Nephron (organoid): ENCODE data around the gene ZNF222.
A peak's percentile ranks its signal among the peaks of the same experiment; 100 is the strongest.

Experiments
- H3K27ac Mint-ChIP-seq, 3 experiments: 2 replicates each; pipeline ENCODE4 v1.8.0; 2020; ENCODE audit warnings: mixed read lengths in 3 of 3, mild to moderate bottlenecking in 2 of 3, moderate library complexity in 1 of 3
- H3K27me3 Mint-ChIP-seq: 2 replicates; pipeline ENCODE4 v1.8.0; 2021; ENCODE audit warnings: low read depth, mild to moderate bottlenecking, moderate library complexity, mixed read lengths
- H3K36me3 Mint-ChIP-seq: 2 replicates; pipeline ENCODE4 v1.8.0; 2020; ENCODE audit warnings: low read depth, mixed read lengths
- H3K4me1 Mint-ChIP-seq: 2 replicates; pipeline ENCODE4 v1.8.0; 2020; ENCODE audit warnings: mixed read lengths
- H3K4me3 Mint-ChIP-seq, 3 experiments: 2 replicates each; pipeline ENCODE4 v1.8.0; 2020; ENCODE audit warnings: mild to moderate bottlenecking in 3 of 3, mixed read lengths in 3 of 3, moderate library complexity in 2 of 3
- H3K9me3 Mint-ChIP-seq: 2 replicates; pipeline ENCODE4 v1.8.0; 2020; ENCODE audit warnings: mixed read lengths
- TF ChIP-seq, protein P1 (sequence below), 3 experiments: fragments of 200-600 bp; sonication (generic); IDR thresholded peaks; one replicate each; pipeline ENCODE4 v1.5.0; 2021; ENCODE audit warnings: antibody characterized with exemption in 3 of 3; ENCODE audit not compliant: unreplicated experiment in 3 of 3

The ZNF222 gene

GRCh38 chr19:44007473-44007872, 17.7 kb upstream of the ZNF222 start:
- Mint-ChIP-seq H3K4me1 (peaks cover 12% of the 10 kb centered on the region), H3K27me3 (no peaks in the 10 kb centered on the region), H3K9me3 (peaks cover 65% of the 10 kb centered on the region), H3K4me3 (no peak overlapping the region), H3K27ac (no peak overlapping the region), H3K36me3 (peaks cover 70% of the 10 kb centered on the region)
- TF ChIP-seq, protein P1, sequence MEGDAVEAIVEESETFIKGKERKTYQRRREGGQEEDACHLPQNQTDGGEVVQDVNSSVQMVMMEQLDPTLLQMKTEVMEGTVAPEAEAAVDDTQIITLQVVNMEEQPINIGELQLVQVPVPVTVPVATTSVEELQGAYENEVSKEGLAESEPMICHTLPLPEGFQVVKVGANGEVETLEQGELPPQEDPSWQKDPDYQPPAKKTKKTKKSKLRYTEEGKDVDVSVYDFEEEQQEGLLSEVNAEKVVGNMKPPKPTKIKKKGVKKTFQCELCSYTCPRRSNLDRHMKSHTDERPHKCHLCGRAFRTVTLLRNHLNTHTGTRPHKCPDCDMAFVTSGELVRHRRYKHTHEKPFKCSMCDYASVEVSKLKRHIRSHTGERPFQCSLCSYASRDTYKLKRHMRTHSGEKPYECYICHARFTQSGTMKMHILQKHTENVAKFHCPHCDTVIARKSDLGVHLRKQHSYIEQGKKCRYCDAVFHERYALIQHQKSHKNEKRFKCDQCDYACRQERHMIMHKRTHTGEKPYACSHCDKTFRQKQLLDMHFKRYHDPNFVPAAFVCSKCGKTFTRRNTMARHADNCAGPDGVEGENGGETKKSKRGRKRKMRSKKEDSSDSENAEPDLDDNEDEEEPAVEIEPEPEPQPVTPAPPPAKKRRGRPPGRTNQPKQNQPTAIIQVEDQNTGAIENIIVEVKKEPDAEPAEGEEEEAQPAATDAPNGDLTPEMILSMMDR (IDR thresholded peaks at IDR 0.05; ENCODE audit: unreplicated experiment in 3 of 3), result no peak

DNA sequence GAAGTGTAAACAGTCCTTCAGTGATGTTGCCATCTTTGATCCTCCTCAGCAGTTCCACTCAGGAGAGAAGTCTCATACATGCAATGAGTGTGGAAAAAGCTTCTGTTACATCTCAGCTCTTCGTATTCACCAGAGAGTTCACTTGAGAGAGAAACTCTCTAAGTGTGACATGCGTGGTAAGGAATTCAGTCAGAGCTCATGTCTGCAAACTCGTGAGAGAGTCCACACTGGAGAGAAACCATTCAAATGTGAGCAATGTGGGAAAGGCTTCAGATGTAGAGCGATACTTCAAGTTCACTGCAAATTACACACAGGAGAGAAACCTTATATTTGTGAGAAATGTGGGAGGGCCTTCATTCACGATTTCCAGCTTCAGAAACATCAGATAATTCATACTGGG, 14.7 kb upstream of the ZNF222 start:
- TF ChIP-seq, protein P1 (IDR thresholded peaks at IDR 0.05; ENCODE audit: unreplicated experiment in 3 of 3), result no peak
- no peak overlapping the region for H3K27ac Mint-ChIP-seq
- no peaks in the 10 kb centered on the region for H3K27me3 Mint-ChIP-seq
- H3K9me3 Mint-ChIP-seq, result peaks cover 81% of the 10 kb centered on the region
- peaks cover 83% of the 10 kb centered on the region for H3K36me3 Mint-ChIP-seq
- H3K4me1 Mint-ChIP-seq, result no peaks in the 10 kb centered on the region
- H3K4me3 Mint-ChIP-seq, result no peak overlapping the region

GRCh38 chr19:44019498-44019897, 5.7 kb upstream of the ZNF222 start:
- H3K36me3 Mint-ChIP-seq, result peaks cover 1% of the 10 kb centered on the region
- TF ChIP-seq, protein P1 (IDR thresholded peaks at IDR 0.05; ENCODE audit: unreplicated experiment in 3 of 3), result no peak
- peaks cover under 1% of the 10 kb centered on the region for H3K4me1 Mint-ChIP-seq
- peaks cover 33% of the 10 kb centered on the region for H3K9me3 Mint-ChIP-seq
- no peaks in the 10 kb centered on the region for H3K27me3 Mint-ChIP-seq
- H3K4me3 Mint-ChIP-seq, result no peak overlapping the region
- no peak overlapping the region for H3K27ac Mint-ChIP-seq

GRCh38 chr19:44021221-44021620, 4.0 kb upstream of the ZNF222 start:
- Mint-ChIP-seq H3K36me3 (peaks cover 17% of the 10 kb centered on the region), H3K27ac (no peak overlapping the region), H3K27me3 (no peaks in the 10 kb centered on the region), H3K4me3 (no peak overlapping the region), H3K9me3 (peaks cover 32% of the 10 kb centered on the region), H3K4me1 (peaks cover 15% of the 10 kb centered on the region)
- TF ChIP-seq, protein P1 (IDR thresholded peaks at IDR 0.05; ENCODE audit: unreplicated experiment in 3 of 3), result no peak

- peaks cover 37% of the 10 kb centered on the region for H3K9me3 Mint-ChIP-seq
- H3K27ac Mint-ChIP-seq, result peak overlapping the region; percentile 78 to 91 (median 88)
- H3K27me3 Mint-ChIP-seq, result no peaks in the 10 kb centered on the region
- TF ChIP-seq, protein P1 (IDR thresholded peaks at IDR 0.05; ENCODE audit: unreplicated experiment in 3 of 3), result no peak
- H3K4me1 Mint-ChIP-seq, result peaks cover 22% of the 10 kb centered on the region
- H3K36me3 Mint-ChIP-seq, result peaks cover 51% of the 10 kb centered on the region
- H3K4me3 Mint-ChIP-seq, result peak overlapping the region; percentile 98 to 99 (median 98)
Measured at GRCh38 chr19:44024900-44025216, 321 bp upstream of the ZNF222 start.

DNA sequence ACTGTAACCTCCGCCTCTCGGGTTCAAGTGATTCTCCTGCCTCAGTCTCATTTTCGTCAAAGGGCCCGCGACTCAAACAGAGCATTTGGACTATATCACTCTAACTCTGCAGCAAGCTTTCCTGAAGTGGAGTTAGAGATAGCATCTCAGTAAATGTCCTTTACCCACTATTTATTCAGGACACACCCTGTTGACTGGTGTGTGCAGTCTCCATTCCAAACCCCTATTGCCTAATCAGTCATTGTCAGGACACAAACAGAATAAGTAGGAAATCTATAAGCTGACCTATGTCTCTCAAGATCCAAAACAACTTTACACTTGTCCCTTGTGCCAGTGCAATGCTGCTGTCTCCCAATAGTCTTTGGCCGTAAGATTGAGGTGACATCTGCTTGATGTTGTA, 1.4 kb downstream of the ZNF222 start:
- TF ChIP-seq, protein P1 (IDR thresholded peaks at IDR 0.05; ENCODE audit: unreplicated experiment in 3 of 3), result no peak
- no peak overlapping the region for H3K27ac Mint-ChIP-seq
- H3K36me3 Mint-ChIP-seq, result peaks cover 69% of the 10 kb centered on the region
- peak overlapping the region; percentile 98 to 99 (median 98) for H3K4me3 Mint-ChIP-seq
- peaks cover 22% of the 10 kb centered on the region for H3K4me1 Mint-ChIP-seq
- peaks cover 48% of the 10 kb centered on the region for H3K9me3 Mint-ChIP-seq
- H3K27me3 Mint-ChIP-seq, result no peaks in the 10 kb centered on the region
